Measurements from ENCODE around the gene SFRP5.

The SFRP5 gene

DNA sequence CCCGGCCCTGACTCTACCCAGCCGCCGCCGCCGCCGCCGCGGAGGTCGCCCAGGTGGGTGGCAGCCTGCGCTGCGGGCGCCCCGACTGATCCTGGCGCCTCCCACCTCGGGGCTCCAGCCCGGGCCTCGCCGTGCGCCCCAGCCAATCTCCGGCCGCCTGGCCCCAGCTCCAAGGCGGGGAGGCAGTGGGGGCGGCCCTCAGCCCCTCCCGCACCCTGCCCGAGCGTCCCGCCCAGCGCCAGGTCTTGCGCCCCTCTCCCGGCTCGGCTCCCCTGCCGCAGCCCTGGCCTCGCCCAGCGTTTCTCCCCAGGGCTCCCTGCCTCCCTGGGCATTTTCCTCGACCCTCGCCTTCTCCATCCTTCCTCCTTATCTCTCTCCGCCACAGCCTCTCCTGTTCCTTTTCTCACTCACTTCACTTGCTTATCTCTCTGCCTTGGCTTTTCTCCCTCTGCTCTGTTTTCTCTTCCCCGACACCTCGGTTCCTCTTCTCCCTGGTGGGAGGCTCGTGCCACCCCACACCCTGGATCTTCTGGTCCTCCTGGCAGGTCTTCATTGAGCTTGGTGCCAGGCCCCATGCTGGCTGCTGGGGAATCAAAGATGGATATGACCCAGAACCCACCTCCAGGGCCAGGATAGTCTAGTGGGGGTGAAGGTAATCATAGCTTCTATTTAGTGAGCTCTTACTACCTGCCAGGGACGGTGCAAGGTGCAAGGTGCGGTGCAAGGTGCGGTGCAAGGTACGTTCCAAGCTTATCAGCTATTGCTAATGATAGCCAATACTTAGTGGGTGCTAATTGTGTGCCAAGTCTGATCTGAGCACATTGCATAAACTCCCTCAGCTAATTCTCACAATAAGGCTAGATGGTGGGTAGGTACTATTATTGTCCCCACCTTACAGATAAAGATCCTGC, at the start of gene SFRP5:
Gene SFRP5 (minus strand): TSS at position 87 of the 911 bp plus-strand sequence. CDS start 166 bp downstream, outside the sequence.
- DNase-seq (ENCODE audit: low read depth in 2 of 2), result no peak

- DNase-seq (ENCODE audit: low read depth in 2 of 2), result no peak
These were observed 48.4 kb upstream of the SFRP5 start for GRCh38 chr10:97820096-97820704.

DNA sequence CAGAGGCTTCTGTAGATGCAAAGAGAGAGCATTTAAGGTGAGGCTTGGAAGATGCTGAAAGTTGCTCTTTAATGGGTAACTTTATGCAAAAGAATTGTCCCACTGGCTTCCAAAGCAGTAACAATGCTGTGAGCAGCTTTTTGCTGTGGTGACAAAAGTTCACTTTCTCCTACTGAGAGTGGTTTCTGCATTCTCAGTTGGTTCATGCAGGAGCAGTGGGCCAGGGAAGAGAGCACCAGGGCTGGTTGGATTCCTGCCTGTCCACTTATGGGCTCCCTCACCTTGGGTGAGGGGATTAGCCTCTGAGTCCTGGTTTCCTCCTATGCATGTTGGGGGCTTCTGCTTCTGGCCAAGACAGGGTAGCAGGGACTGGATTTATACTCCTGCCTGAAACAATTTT, 46.8 kb upstream of the SFRP5 start:
- no peak for DNase-seq (ENCODE audit: low read depth in 2 of 2)

- DNase-seq (ENCODE audit: low read depth in 2 of 2), result no peak
These were observed 44.8 kb upstream of the SFRP5 start for GRCh38 chr10:97816609-97817008.

DNA sequence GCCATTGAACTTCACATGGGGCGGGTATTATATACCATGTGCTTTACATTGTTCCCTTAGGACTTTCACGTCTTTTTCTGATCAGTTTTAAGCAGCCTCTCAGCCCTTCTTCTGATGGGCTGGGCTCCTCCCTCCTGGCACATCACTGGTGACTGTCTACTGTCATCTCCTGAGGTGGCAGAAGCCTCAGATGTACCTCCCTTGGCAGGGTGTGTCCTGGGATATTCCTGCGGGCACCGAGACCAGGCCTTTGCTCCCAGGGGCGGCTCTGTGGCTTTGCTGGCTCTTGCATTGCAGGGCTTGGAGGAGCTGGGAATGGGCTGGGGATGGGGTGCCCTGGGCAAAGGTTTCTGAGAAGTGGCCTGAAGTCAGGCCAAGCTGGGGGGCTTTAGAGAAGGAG, 43.2 kb upstream of the SFRP5 start:
- DNase-seq (ENCODE audit: low read depth in 2 of 2), result no peak

- no peak for DNase-seq (ENCODE audit: low read depth in 2 of 2)
These were observed 41.5 kb upstream of the SFRP5 start for GRCh38 chr10:97813311-97813710.

GRCh38 chr10:97812696-97813095, 40.9 kb upstream of the SFRP5 start:
- DNase-seq (ENCODE audit: low read depth in 2 of 2), result no peak

DNA sequence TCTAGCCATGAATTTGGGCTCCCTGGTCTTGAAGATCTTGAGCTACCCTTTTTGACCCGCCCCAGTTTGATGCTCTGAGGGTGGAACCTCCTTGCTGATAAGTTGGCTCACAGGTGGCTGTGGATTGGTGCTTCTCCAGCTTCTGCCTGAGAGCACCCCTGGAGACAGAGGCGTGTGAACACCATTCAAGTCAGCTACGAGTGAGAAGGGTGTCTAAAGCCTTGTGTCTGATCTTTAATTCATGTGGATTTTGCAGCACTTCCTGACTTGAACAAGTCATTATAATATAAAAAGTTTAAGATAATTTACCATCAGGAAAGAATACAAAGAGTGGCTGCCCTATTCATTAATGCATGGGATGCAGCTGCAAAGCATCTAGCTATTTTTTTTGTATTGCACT, 40.2 kb upstream of the SFRP5 start:
- DNase-seq (ENCODE audit: low read depth in 2 of 2), result no peak

DNA sequence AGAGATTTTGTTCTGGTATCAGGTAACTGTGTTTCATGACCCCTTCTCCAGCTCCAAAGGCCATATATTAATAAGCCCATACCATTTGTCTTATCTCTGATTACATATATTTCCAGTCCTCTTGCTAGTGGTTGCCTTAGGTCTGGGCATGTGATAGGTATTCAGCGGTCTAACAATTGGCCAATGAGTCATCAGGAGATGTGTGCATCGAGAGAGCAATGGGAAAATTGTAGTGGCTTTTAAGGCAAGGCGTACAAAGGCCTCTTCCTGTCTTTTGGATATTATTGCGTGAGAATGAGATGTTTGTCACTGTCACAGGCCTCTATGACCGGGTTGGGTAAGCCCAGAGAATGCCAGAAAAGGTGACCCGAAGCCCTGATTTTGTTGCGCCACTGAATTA, 38.6 kb upstream of the SFRP5 start:
- no peak for DNase-seq (ENCODE audit: low read depth in 2 of 2)

DNA sequence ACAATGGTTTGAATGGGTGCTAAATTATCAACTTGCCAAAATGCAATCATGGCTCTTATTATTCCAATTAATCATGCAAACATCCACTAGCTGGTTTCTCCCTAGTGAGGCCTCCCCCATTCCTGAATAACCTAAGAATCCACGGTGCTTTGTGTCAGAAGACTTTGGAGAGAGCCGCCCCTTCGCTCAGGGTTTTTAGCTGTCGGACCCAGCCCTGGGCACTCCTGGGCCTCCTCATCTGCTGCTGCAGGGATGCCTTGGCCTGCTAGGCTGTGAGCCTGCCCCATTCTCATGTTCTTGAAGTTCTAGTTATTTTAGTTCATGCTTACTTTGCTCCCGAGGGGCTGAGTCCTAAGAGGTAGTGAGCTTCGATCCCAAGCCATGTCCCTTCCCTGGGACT, 34.1 kb upstream of the SFRP5 start:
- no peak for DNase-seq (ENCODE audit: low read depth in 2 of 2)

- DNase-seq (ENCODE audit: low read depth in 2 of 2), result no peak
These were observed 33.5 kb upstream of the SFRP5 start for GRCh38 chr10:97805096-97805884.

- no peak for DNase-seq (ENCODE audit: low read depth in 2 of 2)
These were observed 29.6 kb upstream of the SFRP5 start for GRCh38 chr10:97801422-97801821.

DNA sequence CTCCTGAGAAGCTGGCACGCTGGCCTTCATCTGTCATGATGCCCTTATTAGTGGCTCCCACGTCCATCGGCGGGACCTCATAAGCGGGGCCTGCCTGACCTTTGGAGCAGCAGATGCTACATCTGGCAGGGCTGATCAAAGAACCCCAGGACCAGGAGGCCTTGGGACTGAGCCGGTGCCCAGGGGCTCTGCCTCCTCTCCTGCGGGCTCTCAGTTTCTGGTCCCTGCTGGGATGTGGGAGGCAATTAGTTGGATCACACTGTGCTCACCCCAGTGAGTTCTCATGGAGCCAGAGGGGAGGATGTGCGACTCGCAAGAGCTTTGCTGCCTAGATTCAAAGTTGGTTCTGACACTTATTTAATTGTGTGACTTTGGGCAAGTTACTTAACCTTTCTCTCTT, 28.7 kb upstream of the SFRP5 start:
- DNase-seq (ENCODE audit: low read depth in 2 of 2), result no peak

DNA sequence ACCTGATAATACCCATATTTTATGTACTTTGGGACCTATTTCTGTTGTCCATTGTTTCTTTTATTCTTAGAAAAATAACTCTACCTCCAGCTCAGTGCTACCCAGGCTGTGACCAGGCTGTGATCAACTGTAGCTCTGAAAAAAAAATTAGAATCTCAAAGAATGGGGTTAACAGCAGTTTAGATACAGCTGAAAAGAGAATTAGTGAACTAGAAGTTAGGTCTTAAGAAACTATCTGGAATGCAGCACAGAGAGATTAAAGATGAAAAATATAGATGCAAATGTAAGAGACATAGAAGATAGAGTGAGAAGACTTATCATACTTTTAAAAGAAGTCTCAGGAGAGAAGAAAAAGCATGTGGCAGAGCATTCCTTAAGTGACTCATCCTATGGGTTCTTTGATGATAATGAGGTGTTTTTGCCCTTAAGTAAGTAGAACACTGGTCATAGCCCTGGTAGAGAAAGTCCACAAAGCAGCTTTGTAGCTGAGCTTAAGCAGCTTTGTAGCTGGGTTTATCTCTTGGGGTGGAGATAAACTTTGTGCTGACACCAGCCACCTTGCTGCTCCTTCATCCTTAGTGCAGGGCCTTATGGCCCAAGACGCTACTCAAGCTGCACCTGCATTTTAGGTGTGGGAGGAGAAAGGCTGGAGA, 27.3 kb upstream of the SFRP5 start:
- no peak for DNase-seq (ENCODE audit: low read depth in 2 of 2)

DNA sequence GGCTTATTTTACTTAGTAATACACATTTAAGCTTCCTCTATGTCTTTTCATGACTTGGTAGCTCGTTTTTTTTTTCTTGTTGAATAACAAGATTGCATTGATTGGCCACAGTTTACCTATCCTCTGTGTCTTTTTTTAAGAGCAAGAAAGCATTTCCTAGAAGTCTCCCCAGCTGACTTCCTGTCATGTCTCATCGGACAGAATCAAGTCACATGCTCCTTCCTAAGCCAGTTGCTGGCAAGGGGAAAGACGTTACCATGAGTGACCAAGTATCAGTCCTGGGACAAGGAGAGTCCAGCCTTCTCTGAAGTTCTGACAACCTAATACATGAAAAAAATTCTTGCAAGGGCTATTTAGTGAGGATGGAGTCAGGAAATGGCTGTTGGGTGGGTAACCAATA, 24.9 kb upstream of the SFRP5 start:
- peak in 1 of 2 donors; percentile 5 for DNase-seq (ENCODE audit: low read depth in 2 of 2)

DNA sequence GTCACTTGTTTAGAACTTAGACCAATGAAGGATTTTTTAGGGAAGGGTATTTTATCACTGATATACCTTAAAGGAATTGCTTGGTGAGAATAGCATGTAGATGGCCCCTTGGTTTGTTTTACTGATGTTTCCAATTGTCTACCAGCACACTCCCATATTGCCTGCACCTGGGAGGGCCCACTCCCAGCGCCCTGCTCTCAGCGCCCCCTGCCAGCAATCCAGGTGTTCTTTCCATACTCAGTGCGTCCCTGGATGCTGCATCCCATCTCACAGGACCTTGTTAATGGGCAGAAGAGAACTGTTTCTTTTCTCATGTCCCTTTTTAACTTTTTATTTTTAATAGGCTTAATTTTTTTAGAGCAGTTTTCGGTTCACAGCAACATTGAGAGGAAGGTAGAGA, 24.1 kb upstream of the SFRP5 start:
- DNase-seq (ENCODE audit: low read depth in 2 of 2), result no peak

GRCh38 chr10:97791824-97792721, 20.3 kb upstream of the SFRP5 start:
- DNase-seq (ENCODE audit: low read depth in 2 of 2), result peak; percentile 29 to 46

DNA sequence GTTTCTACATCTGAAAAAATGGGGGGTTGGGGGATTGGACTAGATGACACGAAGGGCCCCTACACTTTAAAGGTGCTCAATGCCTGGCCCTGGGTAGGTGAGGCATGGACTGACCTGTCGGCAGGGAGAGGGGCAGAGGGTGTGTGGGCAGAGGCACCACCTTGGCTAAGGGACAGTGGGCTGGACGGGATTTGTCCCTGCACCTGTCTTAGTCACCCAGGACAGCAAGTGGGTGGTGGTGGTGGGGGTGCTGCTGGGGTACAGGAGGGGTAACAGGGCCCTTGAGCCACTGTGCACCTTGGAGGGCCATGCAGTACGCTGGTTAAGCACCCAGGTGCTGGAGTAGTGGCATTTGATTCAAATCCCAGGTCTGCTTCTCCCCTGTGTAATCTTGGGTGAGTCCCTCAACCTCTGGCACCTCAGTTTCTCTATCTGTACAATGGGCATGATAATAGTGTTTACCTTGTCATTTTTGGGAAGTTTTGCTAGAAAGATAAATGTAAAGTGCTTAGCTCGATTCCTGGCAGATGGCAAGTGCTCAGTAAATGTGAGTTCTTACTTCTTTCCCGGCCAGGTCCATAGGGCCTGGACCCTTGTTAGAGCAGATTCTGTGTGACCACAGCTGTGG, 18.1 kb upstream of the SFRP5 start:
- DNase-seq (ENCODE audit: low read depth in 2 of 2), result no peak

DNA sequence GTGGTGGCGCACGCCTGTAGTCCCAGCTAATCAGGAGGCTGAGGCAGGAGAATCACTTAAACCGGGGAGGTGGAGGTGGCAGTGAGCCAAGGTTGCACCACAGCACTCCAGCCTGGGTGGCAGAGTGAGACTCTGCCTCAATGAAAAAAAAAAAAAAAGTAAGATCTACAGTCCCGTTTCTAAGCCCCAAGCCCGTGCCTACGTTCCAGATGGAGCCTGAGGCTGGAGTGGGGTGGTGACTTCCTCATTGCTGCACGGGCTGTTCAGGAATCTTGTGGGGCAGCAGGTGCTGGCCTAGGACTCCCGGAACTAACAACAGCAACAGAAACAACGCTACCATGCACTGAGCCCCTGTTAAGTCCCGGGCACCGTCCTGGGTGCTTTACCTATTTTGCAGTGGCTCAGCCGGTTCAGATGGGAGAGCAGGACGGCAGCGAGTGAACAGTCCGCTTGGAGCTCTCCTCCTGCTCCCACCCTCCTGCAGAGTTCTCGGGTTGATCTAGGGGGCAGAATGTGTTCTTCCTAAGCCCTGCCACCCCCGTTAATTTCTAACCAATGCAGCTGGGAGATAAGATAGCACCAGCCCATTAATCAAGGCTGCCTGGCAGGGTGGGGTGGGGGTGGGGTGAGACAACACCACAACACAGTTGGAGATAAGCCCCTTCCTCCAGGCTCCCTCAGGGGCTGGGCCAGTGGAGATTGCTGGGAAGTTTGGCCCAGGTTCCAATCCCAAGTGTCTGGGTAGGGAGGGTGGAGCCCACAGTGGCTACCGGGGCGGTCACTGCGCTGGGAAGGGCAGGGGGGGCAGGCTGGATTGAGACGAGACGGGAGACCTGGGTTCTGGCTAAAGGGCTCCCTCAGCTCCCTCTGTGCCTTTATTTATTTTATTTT, 17.0 kb upstream of the SFRP5 start:
- DNase-seq (ENCODE audit: low read depth in 2 of 2), result no peak

All from stimulated activated CD8-positive, alpha-beta memory T cell treated with anti-CD3 and anti-CD28 coated beads, Interleukin-15, amount 100 ng/mL, for 4 hours (primary cell).